Choroid plexus epithelial cell (primary cell): Measurements from ENCODE around the gene NUCB1.

Experiments
- DNase-seq: peaks from one replicate; pipeline ENCODE4 v3.0.0-alpha.2; 2010; ENCODE audit warnings: low read depth
- H3K4me3 ChIP-seq: 2 replicates; pipeline ENCODE4 v1.5.1; 2011; ENCODE audit warnings: low read depth, mild to moderate bottlenecking, control low read depth, low read length, moderate library complexity
- TF ChIP-seq, protein P1 (sequence below): conservative IDR thresholded peaks from 2 replicates; pipeline ENCODE4 v1.5.1; 2011; ENCODE audit warnings: low read depth, mild to moderate bottlenecking, control low read depth, inconsistent platforms, low read length, moderate library complexity

Gene NUCB1

DNA sequence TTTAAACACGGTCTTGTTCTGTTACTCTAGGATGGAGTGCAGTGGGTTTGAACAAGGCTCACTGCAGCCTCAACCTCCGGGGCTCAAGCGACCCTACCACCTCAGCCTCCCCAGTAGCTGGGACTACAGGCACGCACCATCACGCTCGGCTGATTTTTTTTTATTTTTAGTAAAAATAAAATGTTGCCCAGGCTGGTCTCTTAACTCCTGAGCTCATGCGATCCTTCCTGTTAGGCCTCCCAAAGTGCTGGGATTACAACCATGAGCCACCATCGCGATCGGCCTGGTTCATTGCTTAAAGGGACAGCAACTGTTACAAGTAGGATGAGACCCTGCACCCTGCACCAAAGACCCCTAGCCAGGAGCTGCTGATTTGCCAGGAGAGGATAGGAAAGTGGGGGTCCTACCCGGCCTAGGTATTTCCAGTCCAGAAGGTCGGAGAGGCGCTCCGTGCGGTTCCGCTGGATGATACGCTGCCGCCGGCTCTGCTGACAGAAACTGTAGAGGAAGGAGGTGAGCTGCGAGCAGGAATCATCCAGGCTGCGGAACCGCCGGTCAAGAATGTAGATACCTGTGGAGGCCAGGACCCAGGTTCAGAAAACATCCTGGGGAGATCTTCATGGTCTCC, 70.1 kb downstream of the NUCB1 start:
- no peak for DNase-seq
- TF ChIP-seq, protein P1, sequence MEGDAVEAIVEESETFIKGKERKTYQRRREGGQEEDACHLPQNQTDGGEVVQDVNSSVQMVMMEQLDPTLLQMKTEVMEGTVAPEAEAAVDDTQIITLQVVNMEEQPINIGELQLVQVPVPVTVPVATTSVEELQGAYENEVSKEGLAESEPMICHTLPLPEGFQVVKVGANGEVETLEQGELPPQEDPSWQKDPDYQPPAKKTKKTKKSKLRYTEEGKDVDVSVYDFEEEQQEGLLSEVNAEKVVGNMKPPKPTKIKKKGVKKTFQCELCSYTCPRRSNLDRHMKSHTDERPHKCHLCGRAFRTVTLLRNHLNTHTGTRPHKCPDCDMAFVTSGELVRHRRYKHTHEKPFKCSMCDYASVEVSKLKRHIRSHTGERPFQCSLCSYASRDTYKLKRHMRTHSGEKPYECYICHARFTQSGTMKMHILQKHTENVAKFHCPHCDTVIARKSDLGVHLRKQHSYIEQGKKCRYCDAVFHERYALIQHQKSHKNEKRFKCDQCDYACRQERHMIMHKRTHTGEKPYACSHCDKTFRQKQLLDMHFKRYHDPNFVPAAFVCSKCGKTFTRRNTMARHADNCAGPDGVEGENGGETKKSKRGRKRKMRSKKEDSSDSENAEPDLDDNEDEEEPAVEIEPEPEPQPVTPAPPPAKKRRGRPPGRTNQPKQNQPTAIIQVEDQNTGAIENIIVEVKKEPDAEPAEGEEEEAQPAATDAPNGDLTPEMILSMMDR = no peak
- H3K4me3 ChIP-seq = no peak overlapping the region

DNA sequence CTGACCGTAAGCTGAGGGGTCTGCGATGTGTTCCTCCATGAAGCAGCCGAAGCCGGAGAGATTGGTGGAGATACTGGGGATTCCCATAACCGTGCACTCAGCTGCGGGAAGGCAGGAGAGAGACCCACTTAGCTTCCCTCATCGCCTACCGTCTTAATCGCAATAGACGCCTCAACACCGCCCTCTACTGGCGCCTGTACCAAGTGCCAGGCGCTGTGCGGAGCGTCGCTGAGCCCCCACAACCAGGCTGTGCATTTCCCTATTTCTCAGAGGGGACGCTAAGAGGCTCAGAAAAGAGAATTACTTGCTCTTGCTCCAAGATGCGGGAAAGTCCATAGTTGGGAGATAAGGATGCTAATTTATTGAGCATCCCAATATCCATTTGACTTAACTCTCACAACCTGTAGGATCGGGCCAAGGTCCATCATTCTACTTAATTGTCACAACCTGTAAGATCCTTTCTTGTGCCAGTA, 70.8 kb downstream of the NUCB1 start:
- peak; percentile 88 for DNase-seq
- H3K4me3 ChIP-seq = no peak overlapping the region
- TF ChIP-seq, protein P1 = peak; percentile 96
